GM12872 (cell line): ENCODE measurements around the gene ADGRF1.
A peak's percentile ranks its signal among the peaks of the same experiment; 100 is the strongest.

Experiments used
- TF ChIP-seq, protein P1 (sequence below): IDR thresholded peaks from 3 replicates; pipeline ENCODE4 v1.5.1; 2011; ENCODE audit warnings: low read depth, mild to moderate bottlenecking, low read length, moderate library complexity; ENCODE audit not compliant: insufficient read depth

Gene ADGRF1

DNA sequence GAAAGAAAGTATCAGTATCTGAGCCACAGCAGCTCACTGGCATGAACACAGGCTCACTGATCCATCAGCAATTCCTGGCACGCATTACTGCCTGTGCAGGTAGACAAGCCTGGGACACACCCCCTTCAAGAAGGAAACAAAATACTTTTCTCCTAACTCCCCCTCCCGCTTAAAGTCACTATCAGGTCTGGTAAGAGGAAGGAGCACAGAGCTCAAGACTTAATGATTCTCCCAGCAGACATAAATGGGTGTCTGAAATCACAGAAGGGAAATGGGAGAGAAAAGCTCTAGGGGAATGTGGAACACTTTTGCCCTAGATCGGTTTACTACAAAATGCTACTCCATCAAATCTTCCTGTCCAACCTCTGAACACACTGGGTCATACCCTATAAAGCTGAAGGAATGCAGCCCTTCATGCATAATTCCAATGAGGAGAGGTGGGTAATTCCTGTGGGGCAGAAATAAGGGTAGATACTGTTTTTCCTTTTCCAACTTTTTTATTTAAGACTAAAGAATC lies at the start of gene ADGRF1:
Gene ADGRF1, minus strand, starts transcription at position 58 of the 517 bp plus-strand sequence. CDS start 13,271 bp downstream, outside the sequence.
- TF ChIP-seq, protein P1, sequence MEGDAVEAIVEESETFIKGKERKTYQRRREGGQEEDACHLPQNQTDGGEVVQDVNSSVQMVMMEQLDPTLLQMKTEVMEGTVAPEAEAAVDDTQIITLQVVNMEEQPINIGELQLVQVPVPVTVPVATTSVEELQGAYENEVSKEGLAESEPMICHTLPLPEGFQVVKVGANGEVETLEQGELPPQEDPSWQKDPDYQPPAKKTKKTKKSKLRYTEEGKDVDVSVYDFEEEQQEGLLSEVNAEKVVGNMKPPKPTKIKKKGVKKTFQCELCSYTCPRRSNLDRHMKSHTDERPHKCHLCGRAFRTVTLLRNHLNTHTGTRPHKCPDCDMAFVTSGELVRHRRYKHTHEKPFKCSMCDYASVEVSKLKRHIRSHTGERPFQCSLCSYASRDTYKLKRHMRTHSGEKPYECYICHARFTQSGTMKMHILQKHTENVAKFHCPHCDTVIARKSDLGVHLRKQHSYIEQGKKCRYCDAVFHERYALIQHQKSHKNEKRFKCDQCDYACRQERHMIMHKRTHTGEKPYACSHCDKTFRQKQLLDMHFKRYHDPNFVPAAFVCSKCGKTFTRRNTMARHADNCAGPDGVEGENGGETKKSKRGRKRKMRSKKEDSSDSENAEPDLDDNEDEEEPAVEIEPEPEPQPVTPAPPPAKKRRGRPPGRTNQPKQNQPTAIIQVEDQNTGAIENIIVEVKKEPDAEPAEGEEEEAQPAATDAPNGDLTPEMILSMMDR = no peak

DNA sequence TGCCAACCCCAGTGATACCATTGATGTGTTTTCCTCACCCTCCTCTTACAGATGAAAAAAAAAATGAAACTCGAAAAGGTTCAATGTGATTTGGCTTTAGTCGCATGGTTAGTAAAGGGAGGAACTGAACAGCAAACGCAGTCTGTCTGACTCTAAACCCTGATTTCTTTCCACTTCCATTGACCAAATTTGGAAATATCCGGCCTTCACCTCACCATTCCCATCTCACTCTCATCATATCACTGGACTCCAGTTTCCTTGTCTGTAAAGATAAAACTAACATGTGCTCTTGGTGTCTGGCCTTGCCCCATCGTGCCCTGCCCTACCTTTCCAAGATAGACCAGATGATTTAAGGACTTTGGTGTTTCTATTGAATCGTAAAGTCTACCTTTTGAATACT lies 48.7 kb upstream of the ADGRF1 start:
- TF ChIP-seq, protein P1 = no peak

DNA sequence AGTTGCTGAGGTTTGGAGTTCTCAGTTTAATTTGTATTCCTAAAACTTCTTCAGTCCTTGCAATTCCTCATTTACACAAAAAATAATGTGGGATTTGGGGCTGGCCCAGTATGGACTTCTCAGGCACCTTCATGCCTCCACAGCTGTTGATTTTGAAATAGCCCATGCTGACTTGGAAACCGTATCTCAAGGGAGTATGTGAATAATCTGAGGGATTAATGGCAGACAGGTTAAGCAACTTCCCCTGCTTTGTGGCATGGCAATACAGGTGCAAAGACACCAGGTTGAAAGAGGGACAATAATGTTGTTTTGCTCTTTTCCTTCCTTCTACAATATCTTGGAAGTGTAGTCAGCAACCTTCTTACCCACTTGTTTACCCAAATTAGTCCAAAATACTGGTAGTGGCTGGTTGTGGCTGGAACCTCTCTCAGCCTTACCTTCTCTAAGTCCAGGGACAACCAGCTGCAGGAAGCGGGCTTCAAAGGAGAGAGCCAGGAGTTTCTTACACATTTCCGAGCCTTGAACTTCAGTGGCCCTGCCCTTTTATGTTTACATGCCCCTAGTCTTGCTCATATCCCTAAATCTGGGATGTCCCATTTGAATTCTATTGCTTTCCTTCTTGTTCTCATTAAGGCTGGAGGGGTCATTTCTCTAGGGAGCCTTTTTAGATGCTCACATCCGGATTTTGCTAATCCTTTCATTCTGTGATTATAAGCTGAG lies 44.1 kb upstream of the ADGRF1 start:
- TF ChIP-seq, protein P1 = no peak

DNA sequence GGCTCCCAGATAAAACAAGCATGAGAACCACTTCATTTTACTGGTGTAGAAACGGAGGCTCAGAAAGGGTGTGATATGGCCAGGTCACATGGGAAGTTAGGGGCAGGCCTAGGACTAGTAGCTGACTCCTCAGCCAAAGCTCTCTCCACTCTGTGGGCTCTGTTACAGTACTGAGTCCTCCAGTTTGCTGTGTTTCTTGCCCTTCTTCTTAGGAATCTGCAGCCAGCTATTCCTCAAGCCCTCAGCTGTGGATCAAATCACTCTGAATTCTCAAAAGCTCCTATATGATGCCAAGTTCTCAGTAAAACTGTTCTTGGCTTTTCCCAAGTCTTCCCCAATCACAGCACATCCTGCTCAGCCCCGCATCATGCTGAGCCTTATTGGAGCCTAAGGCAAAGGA lies 42.5 kb upstream of the ADGRF1 start:
- TF ChIP-seq, protein P1 = no peak

DNA sequence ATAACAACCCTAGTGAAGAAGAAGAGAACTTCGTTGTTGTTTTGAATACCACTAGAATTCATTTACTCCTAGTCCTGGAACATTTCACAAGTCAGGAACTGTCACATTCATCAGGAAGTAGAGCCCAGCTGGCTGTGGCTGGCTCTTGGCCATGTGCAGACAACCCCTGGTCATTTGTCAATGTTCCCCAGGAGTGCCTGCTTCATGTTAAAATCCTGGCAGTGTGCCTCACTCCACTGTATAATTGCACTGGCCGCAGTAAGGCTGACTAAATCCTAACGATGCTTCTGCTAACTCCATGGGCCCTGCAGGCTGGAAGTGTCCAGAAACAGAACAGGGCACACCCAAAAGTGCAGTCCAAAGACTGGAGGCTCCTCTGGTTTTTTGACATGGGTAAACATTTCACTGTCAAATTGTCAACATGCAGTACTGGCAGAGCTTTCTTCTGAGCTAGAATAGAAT lies 41.5 kb upstream of the ADGRF1 start:
- TF ChIP-seq, protein P1 = no peak

DNA sequence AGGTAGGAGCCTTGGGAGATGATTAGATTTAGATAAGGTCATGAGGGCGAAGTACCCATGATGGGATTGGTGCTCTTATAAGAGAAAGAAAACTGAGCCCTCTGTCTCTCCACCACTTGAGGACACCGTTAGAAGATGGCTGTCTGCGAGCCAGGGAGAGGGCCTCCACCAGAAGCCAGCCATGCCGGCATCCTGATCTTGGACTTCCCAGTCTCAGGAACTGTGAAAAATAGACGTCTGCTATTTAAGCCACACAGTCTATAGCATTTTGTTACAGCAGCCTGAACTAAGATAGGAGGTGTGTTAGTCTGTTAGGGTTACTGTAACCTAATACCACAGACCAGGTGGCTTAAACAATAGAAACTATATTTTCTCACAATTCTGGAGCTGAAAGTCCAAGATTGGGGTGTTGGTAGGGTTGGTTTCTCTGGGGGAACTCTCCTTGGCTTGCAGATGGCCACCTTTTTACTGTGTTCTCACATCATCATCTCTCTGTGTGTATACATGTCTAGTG lies 38.0 kb upstream of the ADGRF1 start:
- TF ChIP-seq, protein P1 = no peak

DNA sequence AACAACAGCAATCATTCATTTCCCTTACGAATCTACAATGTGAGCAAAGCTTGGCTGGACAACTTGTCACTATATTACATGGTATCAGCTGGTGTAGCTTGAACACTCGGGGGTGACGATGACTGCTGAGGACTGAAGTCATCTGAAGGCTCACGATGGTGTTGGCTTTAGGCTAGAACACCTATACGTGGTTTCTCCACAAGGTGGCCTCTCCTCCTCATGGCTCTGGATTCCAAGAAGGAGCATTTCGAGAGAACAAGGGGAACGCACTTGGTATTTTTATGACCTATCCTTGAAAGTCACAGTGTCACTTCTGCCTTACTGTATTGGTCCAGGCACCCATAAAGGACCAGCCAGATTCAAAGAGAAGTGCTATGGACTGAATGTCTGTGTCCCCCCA lies 37.5 kb upstream of the ADGRF1 start:
- TF ChIP-seq, protein P1 = peak; percentile 27; the same call in 1 of the 3 replicates
